ENCODE data around the gene XPR1. TPM values are rescaled to one million over a fixed set of nuclear protein-coding genes. Genes with fewer than 3 reads are reported as not detected.

Gene XPR1
- total RNA-seq, 1 experiment from 2014 or later: 36.1 TPM

DNA sequence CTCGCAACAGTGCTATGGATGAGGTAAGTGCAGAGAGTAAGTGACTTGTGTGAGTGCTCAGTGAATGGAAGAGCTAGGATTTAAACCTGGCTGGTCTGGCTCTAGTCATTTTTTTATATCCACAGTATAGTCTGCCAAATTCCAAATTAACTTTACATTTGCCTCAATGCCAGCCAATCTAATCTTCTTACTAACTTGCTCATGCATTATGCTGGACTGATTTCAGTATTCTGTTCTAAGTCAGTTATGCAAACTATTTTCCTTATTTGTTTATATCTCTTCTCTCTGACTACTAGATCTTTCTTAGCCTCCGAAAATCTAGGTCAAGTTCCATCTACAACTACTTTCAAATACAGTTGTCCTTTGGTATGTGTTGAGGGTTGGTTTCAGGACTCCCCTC, 133.3 kb downstream of the XPR1 start:
- in situ Hi-C loops (cut with HindIII; ENCODE audit: low pct_unique_long_range_greater_than_20kb, low sequenced_read_pairs): no loop called here
- no peaks in the 10 kb centered on the region for H3K27me3 ChIP-seq (ENCODE audit: control insufficient read depth, insufficient read depth, low read length)
- TF ChIP-seq SIN3A (IDR thresholded peaks at IDR 0.05; ENCODE audit: borderline replicate concordance, insufficient read depth, low read depth, low read length) (no peak), POLR2AphosphoS5 (IDR thresholded peaks at IDR 0.05; ENCODE audit: low read depth, low read length) (no peak), TCF7L2 (IDR thresholded peaks at IDR 0.05; ENCODE audit: low read depth, low read length) (no peak)
- TF ChIP-seq, protein P1, sequence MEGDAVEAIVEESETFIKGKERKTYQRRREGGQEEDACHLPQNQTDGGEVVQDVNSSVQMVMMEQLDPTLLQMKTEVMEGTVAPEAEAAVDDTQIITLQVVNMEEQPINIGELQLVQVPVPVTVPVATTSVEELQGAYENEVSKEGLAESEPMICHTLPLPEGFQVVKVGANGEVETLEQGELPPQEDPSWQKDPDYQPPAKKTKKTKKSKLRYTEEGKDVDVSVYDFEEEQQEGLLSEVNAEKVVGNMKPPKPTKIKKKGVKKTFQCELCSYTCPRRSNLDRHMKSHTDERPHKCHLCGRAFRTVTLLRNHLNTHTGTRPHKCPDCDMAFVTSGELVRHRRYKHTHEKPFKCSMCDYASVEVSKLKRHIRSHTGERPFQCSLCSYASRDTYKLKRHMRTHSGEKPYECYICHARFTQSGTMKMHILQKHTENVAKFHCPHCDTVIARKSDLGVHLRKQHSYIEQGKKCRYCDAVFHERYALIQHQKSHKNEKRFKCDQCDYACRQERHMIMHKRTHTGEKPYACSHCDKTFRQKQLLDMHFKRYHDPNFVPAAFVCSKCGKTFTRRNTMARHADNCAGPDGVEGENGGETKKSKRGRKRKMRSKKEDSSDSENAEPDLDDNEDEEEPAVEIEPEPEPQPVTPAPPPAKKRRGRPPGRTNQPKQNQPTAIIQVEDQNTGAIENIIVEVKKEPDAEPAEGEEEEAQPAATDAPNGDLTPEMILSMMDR (IDR thresholded peaks at IDR 0.05): no peak
- TF ChIP-seq, protein P2, sequence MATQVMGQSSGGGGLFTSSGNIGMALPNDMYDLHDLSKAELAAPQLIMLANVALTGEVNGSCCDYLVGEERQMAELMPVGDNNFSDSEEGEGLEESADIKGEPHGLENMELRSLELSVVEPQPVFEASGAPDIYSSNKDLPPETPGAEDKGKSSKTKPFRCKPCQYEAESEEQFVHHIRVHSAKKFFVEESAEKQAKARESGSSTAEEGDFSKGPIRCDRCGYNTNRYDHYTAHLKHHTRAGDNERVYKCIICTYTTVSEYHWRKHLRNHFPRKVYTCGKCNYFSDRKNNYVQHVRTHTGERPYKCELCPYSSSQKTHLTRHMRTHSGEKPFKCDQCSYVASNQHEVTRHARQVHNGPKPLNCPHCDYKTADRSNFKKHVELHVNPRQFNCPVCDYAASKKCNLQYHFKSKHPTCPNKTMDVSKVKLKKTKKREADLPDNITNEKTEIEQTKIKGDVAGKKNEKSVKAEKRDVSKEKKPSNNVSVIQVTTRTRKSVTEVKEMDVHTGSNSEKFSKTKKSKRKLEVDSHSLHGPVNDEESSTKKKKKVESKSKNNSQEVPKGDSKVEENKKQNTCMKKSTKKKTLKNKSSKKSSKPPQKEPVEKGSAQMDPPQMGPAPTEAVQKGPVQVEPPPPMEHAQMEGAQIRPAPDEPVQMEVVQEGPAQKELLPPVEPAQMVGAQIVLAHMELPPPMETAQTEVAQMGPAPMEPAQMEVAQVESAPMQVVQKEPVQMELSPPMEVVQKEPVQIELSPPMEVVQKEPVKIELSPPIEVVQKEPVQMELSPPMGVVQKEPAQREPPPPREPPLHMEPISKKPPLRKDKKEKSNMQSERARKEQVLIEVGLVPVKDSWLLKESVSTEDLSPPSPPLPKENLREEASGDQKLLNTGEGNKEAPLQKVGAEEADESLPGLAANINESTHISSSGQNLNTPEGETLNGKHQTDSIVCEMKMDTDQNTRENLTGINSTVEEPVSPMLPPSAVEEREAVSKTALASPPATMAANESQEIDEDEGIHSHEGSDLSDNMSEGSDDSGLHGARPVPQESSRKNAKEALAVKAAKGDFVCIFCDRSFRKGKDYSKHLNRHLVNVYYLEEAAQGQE (IDR thresholded peaks at IDR 0.05; ENCODE audit: insufficient read depth in 1 of 2, low read depth in 2 of 2, low read length in 1 of 2): no peak
- H3K27ac ChIP-seq (ENCODE audit: low read length): no peak overlapping the region
- no peak overlapping the region for H3K4me3 ChIP-seq (ENCODE audit: low read depth in 2 of 2, low read length in 2 of 2)
- no peaks in the 10 kb centered on the region for H3K36me3 ChIP-seq (ENCODE audit: control insufficient read depth, insufficient read depth, low read length)
- H3K4me1 ChIP-seq (ENCODE audit: control insufficient read depth, insufficient read depth, low read length): no peaks in the 10 kb centered on the region
- ChIA-PET POLR2A (no interaction called here), CTCF (no interaction called here)
- intact Hi-C loops (cut with micrococcal nuclease; ENCODE audit: unreplicated experiment): no loop called here
- no peaks in the 10 kb centered on the region for H3K9me3 ChIP-seq (ENCODE audit: control insufficient read depth, insufficient read depth, low read depth, low read length)
- BruUV-seq (replicated peaks): no TSS peak
- ATAC-seq (no peak), DNase-seq (ENCODE audit: low read depth, low spot score) (no peak)

DNA sequence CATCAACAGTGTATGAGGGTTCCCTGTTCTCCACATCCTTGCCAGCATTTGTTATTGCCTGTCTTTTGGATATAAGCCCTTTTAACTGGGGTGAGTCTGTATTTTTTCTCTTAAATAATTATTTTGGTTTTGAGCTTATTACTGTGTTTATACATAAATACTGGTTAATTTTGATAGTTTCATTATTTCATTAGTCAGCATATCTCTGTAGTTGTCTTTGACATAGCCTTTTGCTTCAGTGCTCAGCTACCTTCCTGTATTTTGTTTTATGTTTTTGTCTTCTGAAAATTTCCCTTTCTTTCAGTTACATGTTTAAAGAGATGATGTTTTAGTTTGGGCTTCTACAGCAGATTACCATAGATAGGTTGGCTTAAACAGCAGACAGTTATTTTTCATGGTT, 138.1 kb downstream of the XPR1 start:
- ChIA-PET CTCF (no interaction called here), POLR2A (no interaction called here)
- H3K36me3 ChIP-seq (ENCODE audit: control insufficient read depth, insufficient read depth, low read length): no peaks in the 10 kb centered on the region
- no peaks in the 10 kb centered on the region for H3K4me1 ChIP-seq (ENCODE audit: control insufficient read depth, insufficient read depth, low read length)
- H3K9me3 ChIP-seq (ENCODE audit: control insufficient read depth, insufficient read depth, low read depth, low read length): peaks cover 3% of the 10 kb centered on the region; the same call in 1 of the 2 replicates
- no peak for ATAC-seq
- TF ChIP-seq POLR2AphosphoS5 (IDR thresholded peaks at IDR 0.05; ENCODE audit: low read depth, low read length) (no peak), TCF7L2 (IDR thresholded peaks at IDR 0.05; ENCODE audit: low read depth, low read length) (no peak), SIN3A (IDR thresholded peaks at IDR 0.05; ENCODE audit: borderline replicate concordance, insufficient read depth, low read depth, low read length) (no peak)
- TF ChIP-seq, protein P1 (IDR thresholded peaks at IDR 0.05): no peak
- TF ChIP-seq, protein P2 (IDR thresholded peaks at IDR 0.05; ENCODE audit: insufficient read depth in 1 of 2, low read depth in 2 of 2, low read length in 1 of 2): no peak
- H3K27me3 ChIP-seq (ENCODE audit: control insufficient read depth, insufficient read depth, low read length): no peaks in the 10 kb centered on the region
- intact Hi-C loops (cut with micrococcal nuclease; ENCODE audit: unreplicated experiment) (no loop called here), in situ Hi-C loops (cut with HindIII; ENCODE audit: low pct_unique_long_range_greater_than_20kb, low sequenced_read_pairs) (no loop called here)
- no peak overlapping the region for H3K27ac ChIP-seq (ENCODE audit: low read length)
- no peak overlapping the region for H3K4me3 ChIP-seq (ENCODE audit: low read depth in 2 of 2, low read length in 2 of 2)
- BruUV-seq (replicated peaks): no TSS peak
- no peak for DNase-seq (ENCODE audit: low read depth, low spot score)
